ENCODE data around the gene DNMT3A.

DNMT3A gene

DNA sequence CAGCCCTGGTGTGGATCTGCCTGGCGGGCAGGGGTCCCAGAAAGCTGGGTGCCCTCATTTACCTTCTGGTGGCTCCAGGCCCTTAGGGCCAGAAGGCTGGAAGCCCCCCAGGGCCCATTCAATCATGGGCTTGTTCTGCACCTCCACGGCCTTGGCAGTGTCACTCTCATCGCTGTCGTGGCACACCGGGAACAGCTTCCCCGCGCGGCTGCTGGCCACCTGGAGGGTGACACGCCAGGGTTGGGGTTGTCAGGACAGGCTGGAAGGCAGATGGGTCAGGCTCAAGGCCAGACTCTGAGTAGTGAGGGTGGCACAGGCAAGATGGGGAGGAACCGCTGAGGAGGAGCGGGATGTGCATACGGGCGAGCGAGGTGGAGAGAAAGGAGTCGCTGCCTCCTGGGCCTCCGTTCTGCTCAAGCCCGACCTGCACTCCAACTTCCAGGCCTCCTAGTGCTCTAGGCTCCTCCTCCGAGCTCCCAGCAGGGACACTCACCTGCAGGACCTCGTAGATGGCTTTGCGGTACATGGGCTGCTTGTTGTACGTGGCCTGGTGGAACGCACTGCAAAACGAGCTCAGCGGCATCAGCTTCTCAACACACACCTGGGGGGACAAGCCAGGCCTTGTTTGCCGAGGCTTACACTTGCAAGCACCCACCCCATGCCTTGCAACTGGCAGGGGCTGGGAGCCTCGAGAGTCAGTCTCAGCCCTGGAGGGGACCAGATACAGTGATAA, 95.0 kb downstream of the DNMT3A start:
- Mint-ChIP-seq H3K4me3 (no peak overlapping the region), H3K9me3 (no peaks in the 10 kb centered on the region), H3K36me3 (ENCODE audit: low read depth) (peaks cover 24% of the 10 kb centered on the region), H3K27ac (no peak overlapping the region), H3K27me3 (ENCODE audit: low read depth) (no peaks in the 10 kb centered on the region), H3K4me1 (ENCODE audit: low read depth) (peaks cover 5% of the 10 kb centered on the region)
- DNase-seq (ENCODE audit: low spot score): no peak

DNA sequence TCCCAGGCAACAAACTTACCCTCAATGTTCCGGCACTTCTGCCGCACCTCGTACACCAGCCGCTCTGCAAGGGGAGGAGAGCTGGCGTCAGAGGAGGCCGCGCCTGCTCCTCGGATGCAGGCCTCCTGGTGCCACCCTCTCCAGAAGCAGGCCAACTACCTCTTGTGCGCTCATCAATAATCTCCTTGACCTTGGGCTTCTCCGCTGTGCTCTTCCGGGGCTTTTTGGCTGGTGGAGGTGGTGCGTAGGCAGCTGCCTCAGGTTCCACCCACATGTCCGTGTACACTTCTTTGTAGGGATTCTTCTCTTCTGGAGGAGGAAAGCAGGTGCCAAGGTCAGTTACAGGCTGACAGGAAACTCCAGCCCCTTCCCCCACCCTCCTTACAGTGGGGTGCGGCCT, 95.7 kb downstream of the DNMT3A start:
- no peak for DNase-seq (ENCODE audit: low spot score)
- H3K27me3 Mint-ChIP-seq (ENCODE audit: low read depth): no peaks in the 10 kb centered on the region
- no peak overlapping the region for H3K4me3 Mint-ChIP-seq
- H3K9me3 Mint-ChIP-seq: no peaks in the 10 kb centered on the region
- peaks cover 28% of the 10 kb centered on the region for H3K36me3 Mint-ChIP-seq (ENCODE audit: low read depth)
- no peak overlapping the region for H3K27ac Mint-ChIP-seq
- H3K4me1 Mint-ChIP-seq (ENCODE audit: low read depth): peaks cover 5% of the 10 kb centered on the region

GRCh38 chr2:25245141-25245540, 96.6 kb downstream of the DNMT3A start:
- Mint-ChIP-seq H3K9me3 (no peaks in the 10 kb centered on the region), H3K27ac (no peak overlapping the region), H3K4me3 (no peak overlapping the region), H3K27me3 (ENCODE audit: low read depth) (no peaks in the 10 kb centered on the region), H3K4me1 (ENCODE audit: low read depth) (peaks cover 3% of the 10 kb centered on the region), H3K36me3 (ENCODE audit: low read depth) (peaks cover 35% of the 10 kb centered on the region)
- no peak for DNase-seq (ENCODE audit: low spot score)

DNA sequence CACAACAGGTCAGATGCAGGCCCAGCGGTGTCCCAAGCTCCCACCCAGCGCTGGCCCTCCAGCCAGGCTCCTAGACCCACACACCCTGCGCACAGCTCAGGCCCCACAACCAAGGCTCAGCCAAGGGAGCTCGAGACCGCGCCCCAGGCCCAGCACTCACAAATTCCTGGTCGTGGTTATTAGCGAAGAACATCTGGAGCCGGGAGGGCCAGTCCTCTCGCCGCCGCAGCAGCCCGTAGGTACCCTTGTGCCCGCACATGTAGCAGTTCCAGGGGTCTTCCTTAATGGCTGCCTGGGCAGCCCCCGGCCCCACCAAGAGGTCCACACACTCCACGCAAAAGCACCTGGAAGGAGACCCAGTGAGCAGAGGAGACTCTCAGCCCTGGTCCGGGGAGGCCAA, 97.7 kb downstream of the DNMT3A start:
- no peak for DNase-seq (ENCODE audit: low spot score)
- Mint-ChIP-seq H3K36me3 (ENCODE audit: low read depth) (peaks cover 38% of the 10 kb centered on the region), H3K4me1 (ENCODE audit: low read depth) (no peaks in the 10 kb centered on the region), H3K9me3 (no peaks in the 10 kb centered on the region), H3K4me3 (no peak overlapping the region), H3K27ac (no peak overlapping the region), H3K27me3 (ENCODE audit: low read depth) (no peaks in the 10 kb centered on the region)

- no peaks in the 10 kb centered on the region for H3K27me3 Mint-ChIP-seq (ENCODE audit: low read depth)
- H3K4me3 Mint-ChIP-seq: no peak overlapping the region
- DNase-seq (ENCODE audit: low spot score): no peak
- no peak overlapping the region for H3K27ac Mint-ChIP-seq
- no peaks in the 10 kb centered on the region for H3K9me3 Mint-ChIP-seq
- H3K36me3 Mint-ChIP-seq (ENCODE audit: low read depth): peaks cover 44% of the 10 kb centered on the region
- H3K4me1 Mint-ChIP-seq (ENCODE audit: low read depth): no peaks in the 10 kb centered on the region
Observed at GRCh38 chr2:25241452-25241851, 100.3 kb downstream of the DNMT3A start.

DNA sequence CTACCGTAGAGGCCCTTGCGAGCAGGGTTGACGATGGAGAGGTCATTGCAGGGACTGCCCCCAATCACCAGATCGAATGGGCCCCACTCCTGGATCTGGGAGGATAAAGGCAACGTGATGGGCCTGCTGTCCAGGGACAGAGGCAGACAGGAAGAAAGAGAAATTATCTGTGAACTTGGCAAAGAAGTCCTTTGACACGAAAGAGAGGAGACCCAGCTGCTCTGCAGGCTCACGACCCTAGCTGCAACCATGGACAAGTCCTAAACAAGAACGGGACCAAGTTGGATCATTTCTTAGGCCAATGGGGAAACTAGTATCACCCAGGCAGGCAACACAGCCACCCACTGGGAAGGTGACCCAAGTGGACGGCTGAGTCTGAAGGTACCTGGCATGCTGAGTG, 101.1 kb downstream of the DNMT3A start:
- no peaks in the 10 kb centered on the region for H3K27me3 Mint-ChIP-seq (ENCODE audit: low read depth)
- no peaks in the 10 kb centered on the region for H3K9me3 Mint-ChIP-seq
- H3K36me3 Mint-ChIP-seq (ENCODE audit: low read depth): peaks cover 41% of the 10 kb centered on the region
- no peak for DNase-seq (ENCODE audit: low spot score)
- no peak overlapping the region for H3K27ac Mint-ChIP-seq
- H3K4me1 Mint-ChIP-seq (ENCODE audit: low read depth): no peaks in the 10 kb centered on the region
- no peak overlapping the region for H3K4me3 Mint-ChIP-seq

DNA sequence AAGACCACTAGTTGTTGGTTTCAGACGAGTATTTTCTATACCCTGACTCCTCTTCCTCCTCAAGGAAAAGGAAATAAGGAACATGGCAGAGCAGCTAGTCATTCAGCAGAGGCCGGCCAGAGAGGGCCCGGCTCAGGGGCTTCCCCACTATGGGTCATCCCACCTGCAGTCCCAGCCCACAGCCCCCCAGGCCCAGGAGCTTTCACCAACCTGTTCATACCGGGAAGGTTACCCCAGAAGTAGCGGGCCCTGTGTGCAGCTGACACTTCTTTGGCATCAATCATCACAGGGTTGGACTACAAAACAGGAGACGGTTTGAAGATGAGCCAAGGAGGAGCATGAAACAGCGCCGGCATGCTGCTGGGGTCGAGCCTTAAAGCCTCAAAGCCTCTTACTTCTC, 102.8 kb downstream of the DNMT3A start:
- Mint-ChIP-seq H3K4me3 (no peak overlapping the region), H3K27ac (no peak overlapping the region), H3K36me3 (ENCODE audit: low read depth) (peaks cover 52% of the 10 kb centered on the region), H3K9me3 (no peaks in the 10 kb centered on the region), H3K27me3 (ENCODE audit: low read depth) (no peaks in the 10 kb centered on the region), H3K4me1 (ENCODE audit: low read depth) (no peaks in the 10 kb centered on the region)
- DNase-seq (ENCODE audit: low spot score): no peak

GRCh38 chr2:25237764-25238163, 104.0 kb downstream of the DNMT3A start:
- H3K4me1 Mint-ChIP-seq (ENCODE audit: low read depth): no peaks in the 10 kb centered on the region
- no peak for DNase-seq (ENCODE audit: low spot score)
- no peaks in the 10 kb centered on the region for H3K27me3 Mint-ChIP-seq (ENCODE audit: low read depth)
- peaks cover 60% of the 10 kb centered on the region for H3K36me3 Mint-ChIP-seq (ENCODE audit: low read depth)
- H3K4me3 Mint-ChIP-seq: no peak overlapping the region
- no peak overlapping the region for H3K27ac Mint-ChIP-seq
- H3K9me3 Mint-ChIP-seq: no peaks in the 10 kb centered on the region

DNA sequence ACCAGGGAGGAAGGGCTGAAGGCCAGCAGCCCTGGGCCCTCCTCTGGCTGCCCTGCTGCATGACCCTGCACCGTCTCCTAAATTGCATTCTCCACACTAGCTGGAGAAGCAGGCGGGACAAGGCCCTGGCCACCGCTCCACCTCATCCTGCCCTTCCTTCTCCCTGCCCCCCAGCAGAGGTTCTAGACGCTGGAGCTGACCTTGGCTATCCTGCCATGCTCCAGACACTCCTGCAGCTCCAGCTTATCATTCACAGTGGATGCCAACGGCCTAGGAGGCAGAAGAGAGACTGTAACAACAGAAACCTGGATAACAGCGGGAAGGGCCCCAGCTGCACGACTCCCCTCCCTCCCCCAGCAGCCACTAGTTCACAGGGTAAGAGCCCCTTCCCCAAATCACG, 105.0 kb downstream of the DNMT3A start:
- Mint-ChIP-seq H3K36me3 (ENCODE audit: low read depth) (peaks cover 58% of the 10 kb centered on the region), H3K4me3 (no peak overlapping the region), H3K27me3 (ENCODE audit: low read depth) (no peaks in the 10 kb centered on the region), H3K27ac (no peak overlapping the region), H3K4me1 (ENCODE audit: low read depth) (no peaks in the 10 kb centered on the region), H3K9me3 (no peaks in the 10 kb centered on the region)
- DNase-seq (ENCODE audit: low spot score): no peak

- no peaks in the 10 kb centered on the region for H3K4me1 Mint-ChIP-seq (ENCODE audit: low read depth)
- no peak overlapping the region for H3K27ac Mint-ChIP-seq
- H3K9me3 Mint-ChIP-seq: no peaks in the 10 kb centered on the region
- H3K4me3 Mint-ChIP-seq: no peak overlapping the region
- H3K27me3 Mint-ChIP-seq (ENCODE audit: low read depth): no peaks in the 10 kb centered on the region
- peaks cover 44% of the 10 kb centered on the region for H3K36me3 Mint-ChIP-seq (ENCODE audit: low read depth)
- DNase-seq (ENCODE audit: low spot score): no peak
Observed at GRCh38 chr2:25234738-25235137, 107.0 kb downstream of the DNMT3A start.

GRCh38 chr2:25233916-25234605, 107.7 kb downstream of the DNMT3A start:
- no peak overlapping the region for H3K27ac Mint-ChIP-seq
- H3K9me3 Mint-ChIP-seq: no peaks in the 10 kb centered on the region
- no peaks in the 10 kb centered on the region for H3K4me1 Mint-ChIP-seq (ENCODE audit: low read depth)
- H3K27me3 Mint-ChIP-seq (ENCODE audit: low read depth): no peaks in the 10 kb centered on the region
- H3K4me3 Mint-ChIP-seq: no peak overlapping the region
- peaks cover 44% of the 10 kb centered on the region for H3K36me3 Mint-ChIP-seq (ENCODE audit: low read depth)
- no peak for DNase-seq (ENCODE audit: low spot score)

GRCh38 chr2:25232248-25232825, 109.4 kb downstream of the DNMT3A start:
- Mint-ChIP-seq H3K9me3 (no peaks in the 10 kb centered on the region), H3K27ac (no peak overlapping the region), H3K4me1 (ENCODE audit: low read depth) (no peaks in the 10 kb centered on the region), H3K4me3 (no peak overlapping the region), H3K36me3 (ENCODE audit: low read depth) (peaks cover 40% of the 10 kb centered on the region), H3K27me3 (ENCODE audit: low read depth) (no peaks in the 10 kb centered on the region)
- DNase-seq (ENCODE audit: low spot score): no peak

DNA sequence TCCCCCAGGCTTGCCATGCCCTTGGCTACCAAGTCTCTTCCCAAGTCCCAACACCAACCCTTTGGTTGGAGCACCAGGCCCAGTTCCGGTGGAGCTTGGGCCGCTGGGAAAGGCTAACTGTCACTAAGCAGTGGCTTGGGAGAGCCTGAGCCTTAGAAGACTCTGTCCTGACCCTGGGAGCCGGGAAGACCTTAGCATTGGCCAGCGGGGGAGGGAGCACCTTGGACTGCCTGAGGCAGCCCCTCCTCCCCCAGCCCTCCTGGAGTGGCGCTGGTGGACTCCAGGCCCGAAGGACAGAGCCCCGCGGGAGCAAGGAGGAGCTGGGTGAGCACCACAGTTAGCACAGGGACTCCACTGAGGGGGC, 110.8 kb downstream of the DNMT3A start:
- Mint-ChIP-seq H3K27me3 (ENCODE audit: low read depth) (no peaks in the 10 kb centered on the region), H3K9me3 (no peaks in the 10 kb centered on the region), H3K36me3 (ENCODE audit: low read depth) (peaks cover 33% of the 10 kb centered on the region), H3K27ac (no peak overlapping the region), H3K4me3 (no peak overlapping the region), H3K4me1 (ENCODE audit: low read depth) (peaks cover 4% of the 10 kb centered on the region)
- no peak for DNase-seq (ENCODE audit: low spot score)

DNA sequence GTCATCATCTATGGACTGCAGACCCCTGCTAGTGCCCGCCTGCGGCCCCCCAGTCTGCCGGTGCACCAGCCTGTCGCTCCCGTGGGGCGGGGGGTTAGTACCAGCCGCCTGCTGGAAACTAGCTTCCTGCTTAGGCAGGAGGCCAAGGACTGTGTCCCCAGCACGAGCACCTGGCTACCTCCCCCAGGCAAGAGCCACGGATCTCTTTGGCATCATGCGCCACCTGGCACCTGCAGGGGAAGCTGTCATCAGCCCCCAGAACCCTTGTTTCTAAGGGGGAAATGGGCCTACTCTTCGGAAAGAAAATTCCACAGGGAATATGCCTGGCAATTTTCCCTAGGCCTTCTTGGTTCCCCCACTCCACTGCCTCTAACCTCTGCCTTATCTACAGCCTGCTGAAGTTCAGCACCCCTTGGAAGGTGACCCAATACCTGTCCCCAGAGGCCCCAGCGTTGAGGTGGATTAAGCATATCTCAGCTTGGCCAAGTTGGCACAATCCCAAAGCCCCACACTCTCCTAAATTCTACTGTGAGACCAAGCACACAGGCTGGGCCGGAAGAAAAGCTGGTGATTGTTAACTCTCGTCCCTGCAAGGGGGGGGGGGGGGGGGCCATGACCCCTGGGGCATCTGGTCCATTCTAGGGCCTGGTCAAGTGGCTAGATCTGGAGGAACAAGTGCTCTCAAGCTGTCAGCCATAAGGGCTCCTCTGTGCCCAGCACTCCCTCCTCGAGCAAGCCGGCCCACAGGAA, 111.4 kb downstream of the DNMT3A start:
- Mint-ChIP-seq H3K9me3 (no peaks in the 10 kb centered on the region), H3K27me3 (ENCODE audit: low read depth) (no peaks in the 10 kb centered on the region), H3K36me3 (ENCODE audit: low read depth) (peaks cover 27% of the 10 kb centered on the region), H3K4me3 (no peak overlapping the region), H3K27ac (peak overlapping the region; percentile 73), H3K4me1 (ENCODE audit: low read depth) (peaks cover 4% of the 10 kb centered on the region)
- DNase-seq (ENCODE audit: low spot score): no peak
